T-helper 17 cell (primary cell): ENCODE measurements around the gene CD300LB. TPM values are rescaled to one million over a fixed set of nuclear protein-coding genes. Genes with fewer than 3 reads are reported as not detected.
"Not testable (repeated sequence)": the region's sequence is repeated elsewhere in the genome, so short reads cannot be mapped to it uniquely, and the experiment has no call there.

Experiments
- ATAC-seq: fragments of 150-1000 bp; cut with Tn5 transposase; 2 replicates; pipeline ENCODE4 v1.10.0; 2021; ENCODE audit warnings: mild to moderate bottlenecking, moderate library complexity
- DNase-seq, 3 donors: peaks; one replicate each; pipeline versions ENCODE4 v3.0.0 to v3.0.0-alpha.2; 2020 to 2021
- H3K9me3 ChIP-seq: one replicate; pipeline ENCODE4 v1.7.0; 2013; ENCODE audit warnings: low read length, mild to moderate bottlenecking; ENCODE audit not compliant: control insufficient read depth, poor library complexity, severe bottlenecking
- H3K27ac Mint-ChIP-seq: one replicate; pipeline ENCODE4 v1.8.0; 2022; ENCODE audit warnings: mild to moderate bottlenecking, moderate library complexity, mixed read lengths
- H3K27me3 Mint-ChIP-seq: one replicate; pipeline ENCODE4 v1.8.0; 2022; ENCODE audit warnings: mixed read lengths
- H3K36me3 Mint-ChIP-seq: one replicate; pipeline ENCODE4 v1.8.0; 2022; ENCODE audit warnings: low read depth, mixed read lengths
- H3K4me1 Mint-ChIP-seq: one replicate; pipeline ENCODE4 v1.8.0; 2022; ENCODE audit warnings: mild to moderate bottlenecking, mixed read lengths
- H3K4me3 Mint-ChIP-seq: one replicate; pipeline ENCODE4 v1.8.0; 2022; ENCODE audit warnings: mild to moderate bottlenecking, moderate library complexity, mixed read lengths
- total RNA-seq, 4 donors: library from RNA in 2 of 4; stranded (reverse) in 2 of 4; gene quantifications; one replicate each; pipeline ENCODE4 v1.2.3 and lab custom pipeline; 2022 to 2026

Gene CD300LB
- total RNA-seq, 2 donors from 2014 or later: 0.34 to 1.4 TPM

DNA sequence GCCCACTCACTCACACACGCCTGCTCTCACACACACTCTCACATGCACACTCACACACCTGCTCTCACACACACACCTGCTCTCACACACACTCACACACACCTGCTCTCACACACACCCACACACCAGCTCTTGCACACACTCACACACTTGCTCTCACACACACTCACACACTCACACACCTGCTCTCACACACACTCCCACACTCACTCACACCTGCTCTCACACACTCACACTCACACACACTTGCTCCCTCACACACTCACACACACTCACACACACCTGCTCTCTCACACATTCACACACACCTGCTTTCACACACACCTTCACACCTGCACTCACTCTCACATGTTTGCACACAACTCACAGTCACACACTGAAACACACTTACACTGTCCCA, 32.1 kb upstream of the CD300LB start:
- peaks cover 67% of the 10 kb centered on the region for H3K27me3 Mint-ChIP-seq
- H3K4me3 Mint-ChIP-seq: no peak overlapping the region
- no peak for DNase-seq
- no peaks in the 10 kb centered on the region for H3K9me3 ChIP-seq
- peaks cover 13% of the 10 kb centered on the region for H3K36me3 Mint-ChIP-seq
- H3K4me1 Mint-ChIP-seq: peaks cover 30% of the 10 kb centered on the region
- peak overlapping the region; percentile 12 for H3K27ac Mint-ChIP-seq
- no peak for ATAC-seq

DNA sequence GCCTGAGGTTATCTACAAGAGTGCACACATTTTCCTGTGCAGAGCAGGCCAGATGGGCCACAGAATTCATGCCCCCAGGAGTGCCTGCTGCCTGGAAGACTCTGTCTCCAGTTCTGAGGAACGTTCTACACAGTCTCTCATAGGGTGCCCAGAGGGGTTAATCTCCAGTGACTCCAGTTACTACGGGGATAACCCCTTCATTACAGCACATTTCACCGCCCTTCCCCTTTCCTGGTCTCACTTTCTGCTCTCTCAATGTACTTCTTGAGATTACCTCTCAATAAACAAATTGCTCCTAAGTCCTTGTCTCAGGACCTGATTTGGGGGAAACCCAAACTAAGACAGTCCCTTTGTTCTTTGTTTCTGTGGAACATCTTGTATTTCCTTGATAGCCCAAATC, 30.3 kb upstream of the CD300LB start:
- DNase-seq: no peak
- H3K27ac Mint-ChIP-seq: no peak overlapping the region
- H3K36me3 Mint-ChIP-seq: peaks cover 9% of the 10 kb centered on the region
- no peak overlapping the region for H3K4me3 Mint-ChIP-seq
- no peak for ATAC-seq
- H3K27me3 Mint-ChIP-seq: peaks cover 50% of the 10 kb centered on the region
- peaks cover 28% of the 10 kb centered on the region for H3K4me1 Mint-ChIP-seq
- H3K9me3 ChIP-seq: no peaks in the 10 kb centered on the region

DNA sequence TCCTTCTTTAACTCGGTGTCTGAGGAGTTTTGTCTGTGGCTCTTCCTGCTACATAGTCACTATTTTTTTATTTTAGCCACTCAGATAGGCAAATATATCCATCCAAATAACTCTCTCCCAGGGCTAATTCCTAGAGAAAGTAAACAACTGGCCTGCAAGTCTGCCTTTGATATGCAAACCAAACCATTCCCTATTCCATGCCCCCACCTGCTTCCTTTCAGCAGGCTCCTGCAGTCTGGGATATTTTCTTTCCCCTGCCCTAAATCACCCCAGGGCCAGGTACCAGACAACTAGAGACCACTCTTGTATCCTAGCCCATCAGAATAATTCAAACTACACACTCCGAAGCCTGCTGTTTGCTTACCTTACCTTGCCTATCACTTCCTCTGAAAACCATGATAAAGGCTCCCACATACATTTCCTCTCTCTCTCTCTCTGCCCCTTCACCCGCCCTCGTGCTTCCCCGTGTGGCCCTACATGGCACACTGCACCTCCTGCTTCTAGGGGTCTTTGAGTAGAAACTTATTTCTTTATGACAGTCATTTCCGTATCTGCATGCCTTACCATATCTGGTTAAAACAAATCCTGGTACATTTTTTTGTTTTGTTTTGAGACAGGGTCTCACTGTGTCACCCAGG, 27.7 kb upstream of the CD300LB start:
- peaks cover 13% of the 10 kb centered on the region for H3K36me3 Mint-ChIP-seq
- DNase-seq (no peak), ATAC-seq (no peak)
- no peaks in the 10 kb centered on the region for H3K9me3 ChIP-seq
- H3K27ac Mint-ChIP-seq: no peak overlapping the region
- peak overlapping the region; percentile 55 for H3K4me3 Mint-ChIP-seq
- peaks cover 27% of the 10 kb centered on the region for H3K27me3 Mint-ChIP-seq
- peaks cover 21% of the 10 kb centered on the region for H3K4me1 Mint-ChIP-seq

DNA sequence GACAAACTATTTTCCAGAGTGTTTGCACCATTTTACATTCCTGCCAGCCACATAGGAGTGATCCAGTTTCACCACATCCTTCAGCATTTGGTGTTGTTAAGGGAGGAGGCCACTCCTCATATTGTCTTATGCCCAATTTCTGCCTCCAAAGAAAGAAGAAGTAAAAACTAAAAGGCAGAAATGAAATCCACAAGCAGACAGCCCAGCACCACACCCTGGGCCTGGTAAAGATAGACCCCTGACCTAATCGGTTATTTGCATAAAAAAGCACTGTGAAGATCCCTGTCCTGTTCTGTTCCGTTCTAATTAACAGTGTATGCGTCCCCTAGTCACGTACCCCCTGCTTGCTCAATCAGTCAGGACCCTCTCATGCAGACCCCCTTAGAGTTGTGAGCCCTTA, 27.1 kb upstream of the CD300LB start:
- H3K4me3 Mint-ChIP-seq, ATAC-seq, H3K9me3 ChIP-seq, DNase-seq, H3K27ac Mint-ChIP-seq: not testable (repeated sequence)
- Mint-ChIP-seq H3K4me1 (peaks cover 19% of the 10 kb centered on the region), H3K27me3 (peaks cover 21% of the 10 kb centered on the region), H3K36me3 (peaks cover 11% of the 10 kb centered on the region)

DNA sequence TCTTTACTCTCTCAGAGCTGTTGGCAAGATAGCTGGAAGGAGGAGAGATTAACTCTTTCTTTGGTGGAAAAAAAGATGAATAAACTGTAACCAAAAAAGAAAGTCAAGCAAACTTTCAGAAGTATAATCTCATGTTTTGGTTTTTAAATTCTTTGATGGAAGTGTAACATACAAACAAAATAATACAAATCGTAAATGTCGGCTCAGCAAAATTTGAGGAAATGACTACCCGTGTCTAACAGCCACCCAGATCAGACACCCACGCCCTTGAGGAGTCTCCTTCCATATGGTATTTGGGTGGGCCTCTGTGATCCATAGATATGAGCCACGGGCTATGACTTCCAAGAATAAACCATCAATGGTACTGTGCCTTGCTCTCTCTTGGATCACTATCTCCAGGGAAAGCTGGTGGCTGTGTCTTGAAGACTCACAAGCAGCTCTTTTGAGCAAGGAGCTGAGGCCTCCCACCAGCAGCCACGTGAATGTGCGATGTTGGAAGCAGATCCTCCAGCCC, 24.2 kb upstream of the CD300LB start:
- Mint-ChIP-seq H3K27me3 (peaks cover 19% of the 10 kb centered on the region), H3K36me3 (peaks cover 4% of the 10 kb centered on the region), H3K27ac (no peak overlapping the region), H3K4me1 (peaks cover 8% of the 10 kb centered on the region), H3K4me3 (no peak overlapping the region)
- H3K9me3 ChIP-seq: no peaks in the 10 kb centered on the region
- no peak for ATAC-seq
- no peak for DNase-seq

DNA sequence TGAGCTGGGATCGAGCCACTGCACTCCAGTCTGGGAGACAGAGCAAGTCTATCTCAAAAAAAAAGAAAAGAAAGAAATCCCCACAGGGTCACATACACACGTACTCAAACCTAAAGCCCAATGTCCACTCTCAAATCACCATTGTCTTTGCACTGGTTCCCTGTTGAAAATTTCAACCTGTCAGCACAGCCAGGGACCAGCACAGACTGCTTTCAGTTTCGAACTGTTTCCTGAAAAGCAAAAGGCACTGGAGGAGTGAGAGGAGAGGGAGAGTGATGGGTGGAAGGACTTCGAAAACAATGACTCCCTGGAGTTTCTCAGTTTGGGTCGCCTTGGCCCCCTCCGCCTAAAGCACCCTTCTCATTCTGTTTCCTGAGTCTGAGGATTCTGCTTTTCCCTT, 23.6 kb upstream of the CD300LB start:
- no peaks in the 10 kb centered on the region for H3K9me3 ChIP-seq
- ATAC-seq (no peak), DNase-seq (no peak)
- Mint-ChIP-seq H3K4me1 (peaks cover 8% of the 10 kb centered on the region), H3K27ac (no peak overlapping the region), H3K27me3 (peaks cover 24% of the 10 kb centered on the region), H3K4me3 (no peak overlapping the region), H3K36me3 (peaks cover 4% of the 10 kb centered on the region)

DNA sequence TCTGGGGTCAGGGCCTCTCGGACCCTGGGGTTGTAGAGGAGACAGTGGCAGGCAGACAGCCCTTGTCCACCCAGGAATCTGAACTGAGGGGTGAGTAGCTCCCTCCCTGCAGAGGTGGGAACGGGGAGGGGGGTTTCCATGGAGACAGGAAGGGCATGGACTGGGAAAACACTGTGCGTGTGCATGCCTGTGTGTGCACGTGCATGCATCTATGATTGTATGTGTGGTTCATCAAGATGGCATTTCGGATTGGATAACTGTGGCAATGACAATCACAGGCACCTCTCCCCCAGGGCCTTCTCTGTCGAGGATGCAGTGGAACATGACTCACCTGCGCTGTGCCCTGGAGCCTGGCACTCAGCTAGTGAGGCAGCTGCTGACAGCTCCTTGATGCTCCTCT, 20.8 kb upstream of the CD300LB start:
- DNase-seq (no peak), ATAC-seq (no peak)
- peaks cover 49% of the 10 kb centered on the region for H3K27me3 Mint-ChIP-seq
- peaks cover 4% of the 10 kb centered on the region for H3K36me3 Mint-ChIP-seq
- H3K9me3 ChIP-seq: no peaks in the 10 kb centered on the region
- no peak overlapping the region for H3K4me3 Mint-ChIP-seq
- H3K27ac Mint-ChIP-seq: no peak overlapping the region
- H3K4me1 Mint-ChIP-seq: peaks cover 8% of the 10 kb centered on the region

DNA sequence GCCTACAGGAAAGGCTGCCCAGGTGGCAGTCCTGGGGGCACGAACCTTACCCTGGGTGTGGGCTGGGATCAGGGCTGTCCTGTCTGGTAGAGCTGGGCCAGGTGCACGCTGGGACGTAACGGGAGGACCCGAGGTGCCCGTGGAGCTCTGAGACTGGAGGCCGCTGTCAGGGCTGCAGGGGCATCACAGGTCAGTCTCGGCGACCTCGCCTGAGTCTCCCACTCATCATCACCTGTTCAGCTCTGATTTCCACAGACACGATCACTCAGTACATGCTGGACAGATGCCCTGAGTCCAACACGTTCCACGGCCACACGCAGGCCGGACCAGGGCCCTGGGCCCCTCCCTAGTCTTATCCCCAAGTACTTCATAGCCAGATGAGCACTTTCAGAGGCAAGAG, 19.3 kb upstream of the CD300LB start:
- peaks cover 8% of the 10 kb centered on the region for H3K4me1 Mint-ChIP-seq
- no peak for DNase-seq
- H3K27me3 Mint-ChIP-seq: peaks cover 49% of the 10 kb centered on the region
- H3K27ac Mint-ChIP-seq: no peak overlapping the region
- H3K4me3 Mint-ChIP-seq: no peak overlapping the region
- H3K36me3 Mint-ChIP-seq: no peaks in the 10 kb centered on the region
- H3K9me3 ChIP-seq: no peaks in the 10 kb centered on the region
- ATAC-seq: no peak

DNA sequence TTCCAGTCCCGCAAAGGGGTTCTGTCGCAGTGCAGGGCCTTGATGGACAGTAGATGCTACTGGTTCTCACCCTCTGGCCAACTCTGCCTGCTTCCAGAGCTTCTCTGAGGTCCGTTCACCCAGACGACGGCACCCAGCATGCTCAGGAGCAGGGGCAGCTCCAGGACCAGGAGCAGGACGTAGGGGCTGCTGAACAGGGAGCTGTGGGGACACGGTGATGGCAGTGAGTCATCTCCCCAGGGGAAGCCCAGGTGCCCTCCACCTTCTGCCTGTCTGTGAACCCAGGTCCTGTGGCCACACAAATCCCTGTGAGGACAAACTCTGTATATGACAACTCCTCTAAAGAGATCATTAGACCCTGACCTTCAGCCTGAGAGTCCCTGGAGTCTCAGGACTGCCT, 18.1 kb upstream of the CD300LB start:
- Mint-ChIP-seq H3K36me3 (no peaks in the 10 kb centered on the region), H3K4me3 (no peak overlapping the region), H3K27me3 (peaks cover 49% of the 10 kb centered on the region), H3K4me1 (peaks cover 10% of the 10 kb centered on the region), H3K27ac (no peak overlapping the region)
- ATAC-seq (no peak), DNase-seq (no peak)
- H3K9me3 ChIP-seq: no peaks in the 10 kb centered on the region

DNA sequence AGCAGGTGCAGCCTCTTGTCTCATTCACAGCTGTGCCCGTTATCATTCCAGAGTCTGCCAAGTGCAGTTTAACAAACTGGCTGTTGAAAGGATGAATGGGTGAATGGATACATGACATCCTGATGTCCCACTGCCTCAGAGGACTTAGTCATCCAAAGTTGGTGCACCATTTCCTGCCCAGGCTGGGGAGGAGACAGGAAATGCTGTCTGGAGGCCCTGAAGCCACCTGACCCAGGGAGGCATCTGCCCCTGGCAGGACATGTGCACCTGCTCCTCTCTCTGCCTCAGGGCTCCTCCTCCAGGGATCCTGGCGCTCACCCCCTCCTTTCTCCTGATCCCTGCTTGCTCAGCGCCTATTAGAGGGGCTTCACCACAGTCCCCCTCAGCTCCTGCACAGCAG, 16.5 kb upstream of the CD300LB start:
- H3K9me3 ChIP-seq: no peaks in the 10 kb centered on the region
- no peak overlapping the region for H3K4me3 Mint-ChIP-seq
- ATAC-seq (no peak), DNase-seq (no peak)
- peak overlapping the region; percentile 41 for H3K27ac Mint-ChIP-seq
- peaks cover 10% of the 10 kb centered on the region for H3K4me1 Mint-ChIP-seq
- no peaks in the 10 kb centered on the region for H3K36me3 Mint-ChIP-seq
- H3K27me3 Mint-ChIP-seq: peaks cover 50% of the 10 kb centered on the region

DNA sequence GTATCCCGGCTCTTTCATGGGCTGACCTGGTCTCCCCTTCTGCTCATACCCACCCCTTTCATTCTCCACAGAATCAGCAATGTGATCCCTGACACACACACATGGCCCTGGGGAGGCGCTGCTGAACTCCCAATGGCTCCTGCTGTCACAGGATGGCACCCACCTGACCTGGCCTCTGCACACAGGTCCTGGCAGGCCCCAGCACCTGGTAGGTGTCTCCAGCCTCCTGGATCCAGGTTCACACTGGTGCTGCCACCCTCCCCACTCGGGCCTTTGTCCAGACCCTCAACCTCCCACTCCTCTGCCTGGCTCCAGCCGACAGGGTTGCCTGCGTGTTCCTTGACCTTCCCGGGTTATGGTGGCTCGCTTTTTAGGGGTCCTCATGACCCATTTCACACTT, 16.0 kb upstream of the CD300LB start:
- Mint-ChIP-seq H3K27ac (peak overlapping the region; percentile 41), H3K4me3 (no peak overlapping the region)

DNA sequence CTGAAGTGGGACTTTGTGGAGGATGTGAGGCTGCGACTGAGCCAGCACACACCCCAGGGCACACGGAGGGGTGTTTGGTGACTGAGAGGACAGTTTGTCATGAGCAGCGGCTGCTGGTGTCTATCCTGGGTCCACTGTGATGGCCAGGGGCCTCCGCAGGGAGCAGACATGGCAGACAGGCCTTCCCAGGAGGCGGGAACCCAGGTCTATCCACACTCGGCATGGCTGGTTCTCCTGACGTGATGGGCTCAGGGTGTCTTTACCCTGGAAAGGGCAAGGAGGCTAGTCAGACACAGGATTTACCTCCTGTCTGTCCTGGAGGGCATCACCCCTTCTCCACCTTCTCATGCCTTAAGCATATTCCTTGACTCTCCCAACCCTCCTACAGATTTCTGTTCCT, 15.3 kb upstream of the CD300LB start:
- Mint-ChIP-seq H3K27me3 (peaks cover 50% of the 10 kb centered on the region), H3K4me1 (peaks cover 12% of the 10 kb centered on the region), H3K27ac (no peak overlapping the region), H3K4me3 (no peak overlapping the region), H3K36me3 (no peaks in the 10 kb centered on the region)
- ATAC-seq (no peak), DNase-seq (no peak)
- no peaks in the 10 kb centered on the region for H3K9me3 ChIP-seq

More for the DNA sequence above, 16.0 kb upstream of the CD300LB start:
- peaks cover 50% of the 10 kb centered on the region for H3K27me3 Mint-ChIP-seq
- DNase-seq (no peak), ATAC-seq (no peak)
- peaks cover 12% of the 10 kb centered on the region for H3K4me1 Mint-ChIP-seq
- no peaks in the 10 kb centered on the region for H3K36me3 Mint-ChIP-seq
- H3K9me3 ChIP-seq: no peaks in the 10 kb centered on the region

DNA sequence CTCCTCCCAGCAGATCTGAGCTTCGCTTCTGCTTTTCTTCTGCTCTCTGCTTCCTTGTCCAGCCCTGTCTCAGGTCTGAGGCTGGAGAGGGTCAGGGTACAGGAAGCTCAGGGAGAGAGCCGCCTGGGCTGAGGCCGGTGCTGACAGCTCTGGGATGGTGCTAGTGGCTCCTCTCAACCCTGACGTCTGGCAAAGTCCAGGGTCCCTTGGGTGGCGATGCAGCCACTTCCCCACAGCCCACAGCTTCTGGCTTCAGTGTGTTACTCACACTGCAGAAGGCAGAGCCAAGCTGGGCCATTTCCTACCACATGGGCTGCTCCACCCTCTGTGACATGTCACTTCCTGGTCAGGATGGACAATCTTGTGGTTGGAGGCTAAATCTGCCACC, 14.6 kb upstream of the CD300LB start, which contains the start of gene CD300C:
TSS of gene CD300C (minus strand) at position 273 of the 388 bp plus-strand sequence. CDS start 333 bp downstream, outside the sequence.
- Mint-ChIP-seq H3K27me3 (peaks cover 48% of the 10 kb centered on the region), H3K27ac (no peak within 1 kb of the TSS), H3K36me3 (no peaks in the 10 kb centered on the region), H3K4me3 (no peak within 1 kb of the TSS), H3K4me1 (peaks cover 12% of the 10 kb centered on the region)
- no peaks in the 10 kb centered on the region for H3K9me3 ChIP-seq
- ATAC-seq: peak; percentile 58
- DNase-seq: no peak
